Measurements from ENCODE around the gene GCH1. TPM values are rescaled to one million over a fixed set of nuclear protein-coding genes. Genes with fewer than 3 reads are reported as not detected.
"Not testable (repeated sequence)": the region's sequence is repeated elsewhere in the genome, so short reads cannot be mapped to it uniquely, and the experiment has no call there.

Gene GCH1
- polyA plus RNA-seq, 2 of the 4 experiments (the other 2 are of a cell fraction) = 2.9 to 5.0 TPM

- TF ChIP-seq EHF (CRISPR knock-in tag; IDR thresholded peaks at IDR 0.05) = no peak
These were observed 1.1 kb downstream of the GCH1 start (continued) for GRCh38 chr14:54901380-54902142.

GRCh38 chr14:54899573-54899972 lies 3.1 kb downstream of the GCH1 start:
- POLR2A ChIA-PET = no interaction called here
- TF ChIP-seq REST (IDR thresholded peaks at IDR 0.05) = no peak
- no peak for TF ChIP-seq JUN (IDR thresholded peaks at IDR 0.05)
- TF ChIP-seq HEYL (CRISPR knock-in tag; IDR thresholded peaks at IDR 0.05) = no peak
- TF ChIP-seq BCL3 (IDR thresholded peaks at IDR 0.05) = no peak

GRCh38 chr14:54897809-54898555 lies 4.6 kb downstream of the GCH1 start:
- H3K27ac ChIP-seq; FAIRE-seq; H3K4me1 ChIP-seq; H3K4me3 ChIP-seq; ATAC-seq; H3K4me2 ChIP-seq; DNase-seq (ENCODE audit: low read depth in 1 of 2, low spot score in 1 of 2); H3K9me3 ChIP-seq; POLR2A ChIA-PET: not testable (repeated sequence)
- CTCF ChIA-PET = interaction anchor here (1.2 kb wide), 1 partner anchor 334 kb away, joined by 4 read pairs; no protein-coding TSS in a partner anchor
- 63% methylated on average over 5 of the region's 5 CpGs for WGBS (ENCODE audit: missing lambda C conversion rate)

More at GRCh38 chr14:54899573-54899972, 3.1 kb downstream of the GCH1 start:
- Histone ChIP-seq H3K9me3 (no peaks in the 10 kb centered on the region), H3K27ac (no peak overlapping the region), H3K4me1 (peaks cover 9% of the 10 kb centered on the region; the same call in 2 of the 3 replicates), H3K4me3 (no peak overlapping the region), H3K4me2 (no peak overlapping the region)
- FAIRE-seq (no peak), ATAC-seq (no peak), DNase-seq (ENCODE audit: low read depth in 1 of 2, low spot score in 1 of 2) (no peak)
- WGBS (ENCODE audit: missing lambda C conversion rate) = 95% methylated on average over 5 of the region's 5 CpGs
- CTCF ChIA-PET = interaction anchor here (0.8 to 1.6 kb wide), 5 partner anchors 14 to 333 kb away, joined by 3 to 4 read pairs (median 4); partner anchors contain the start of gene SAMD4A

GRCh38 chr14:54895683-54896082 lies 6.9 kb downstream of the GCH1 start:
- ChIA-PET CTCF (interaction anchor here (1.4 kb wide), 1 partner anchor 11 kb away, joined by 4 read pairs; no protein-coding TSS in a partner anchor), POLR2A (no interaction called here)
- ATAC-seq = peak; percentile 25 to 41; a peak in 4 of 6 replicates
- Histone ChIP-seq H3K9me3 (no peaks in the 10 kb centered on the region), H3K4me1 (no peaks in the 10 kb centered on the region), H3K4me2 (no peak overlapping the region), H3K27ac (no peak overlapping the region), H3K4me3 (no peak overlapping the region)
- no peak for DNase-seq (ENCODE audit: low read depth in 1 of 2, low spot score in 1 of 2)
- no peak for FAIRE-seq
- TF ChIP-seq BCL3 (IDR thresholded peaks at IDR 0.05) = no peak
- TF ChIP-seq EHF (CRISPR knock-in tag; IDR thresholded peaks at IDR 0.05) = no peak
- TF ChIP-seq MAX (IDR thresholded peaks at IDR 0.05) = no peak
- TF ChIP-seq RAD21 (conservative IDR thresholded peaks at IDR 0.05 in 1 of 2, IDR thresholded peaks at IDR 0.05 in 1 of 2) = no peak
- TF ChIP-seq REST (IDR thresholded peaks at IDR 0.05) = no peak
- no peak for TF ChIP-seq NR3C1 (IDR thresholded peaks at IDR 0.05)
- no peak for TF ChIP-seq CBX2 (IDR thresholded peaks at IDR 0.05; ENCODE audit: borderline replicate concordance, low read depth)
- no peak for TF ChIP-seq CHD2 (IDR thresholded peaks at IDR 0.05; ENCODE audit: low read length, partially characterized antibody)
- no peak for TF ChIP-seq ATOH8 (CRISPR knock-in tag; IDR thresholded peaks at IDR 0.05; ENCODE audit: low read depth)
- WGBS (ENCODE audit: missing lambda C conversion rate) = 75% methylated on average over 4 of the region's 4 CpGs

Data from A549 (cell line).